Measurements from ENCODE around the gene FGFRL1. TPM values are rescaled to one million over a fixed set of nuclear protein-coding genes. Genes with fewer than 3 reads are reported as not detected.

Gene FGFRL1
- total RNA-seq, 1 experiment from 2014 or later = 26.1 TPM

GRCh38 chr4:1075225-1075624, 63.8 kb downstream of the FGFRL1 start:
- no CpG with 5 or more reads among the region's 7 CpGs for WGBS (ENCODE audit: extremely low coverage, insufficient read length, low lambda C conversion rate)
- no peak overlapping the region for H2AFZ ChIP-seq (ENCODE audit: low read length)
- Mint-ChIP-seq H3K4me1 (peaks cover 2% of the 10 kb centered on the region in 2 experiments; a peak in 3 of 4 replicates), H3K36me3 (ENCODE audit: insufficient read depth in 1 of 3, low read depth in 3 of 3) (no peaks in the 10 kb centered on the region; a peak in 2 of 7 replicates), H3K9me3 (peaks cover 6 to 12% of the 10 kb centered on the region in 2 experiments), H3K27me3 (ENCODE audit: low read depth) (peaks cover 54% of the 10 kb centered on the region), H3K27ac (no peak overlapping the region), H3K4me3 (no peak overlapping the region)
- no peak overlapping the region for H3K4ac ChIP-seq (ENCODE audit: low read depth, low read length)
- H3K56ac ChIP-seq (ENCODE audit: insufficient read length, low read depth, low read length) = no peak overlapping the region
- no peaks in the 10 kb centered on the region for H3K23me2 ChIP-seq (ENCODE audit: insufficient read length, low read depth, low read length, poor library complexity, severe bottlenecking)
- H2BK15ac ChIP-seq (ENCODE audit: low read depth, low read length) = no peak overlapping the region
- H3K27me3 ChIP-seq (ENCODE audit: insufficient read depth, low read length) = no peaks in the 10 kb centered on the region
- H4K20me1 ChIP-seq (ENCODE audit: control insufficient read depth, insufficient read depth, insufficient read length) = peaks cover 3% of the 10 kb centered on the region
- DNase-seq = no peak
- H3K79me1 ChIP-seq (ENCODE audit: insufficient read depth, low read depth, low read length, poor library complexity, severe bottlenecking) = no peaks in the 10 kb centered on the region
- no peak overlapping the region for H2BK20ac ChIP-seq (ENCODE audit: low read depth, low read length, poor library complexity, severe bottlenecking)
- no peak overlapping the region for H2BK5ac ChIP-seq (ENCODE audit: insufficient read length, low read length)
- H4K91ac ChIP-seq (ENCODE audit: insufficient read length, low read depth, low read length) = no peak overlapping the region
- H3K4me2 ChIP-seq (ENCODE audit: insufficient read depth, insufficient read length, low read length) = no peak overlapping the region
- H3T11ph ChIP-seq (ENCODE audit: low read length) = no peak overlapping the region
- H3K18ac ChIP-seq (ENCODE audit: insufficient read length, low read depth, low read length) = no peak overlapping the region
- H4K8ac ChIP-seq (replicated peaks; ENCODE audit: insufficient read length, low read depth, low read length) = no peak overlapping the region
- H2AK5ac ChIP-seq (ENCODE audit: insufficient read length, low read length) = no peak overlapping the region
- no peak overlapping the region for H2BK12ac ChIP-seq (ENCODE audit: insufficient read length, low read depth, low read length)
- H3K4me1 ChIP-seq (ENCODE audit: insufficient read depth, low read length) = no peaks in the 10 kb centered on the region
- no peak overlapping the region for H2BK120ac ChIP-seq (ENCODE audit: low read depth, low read length, poor library complexity, severe bottlenecking)
- H3K79me2 ChIP-seq (ENCODE audit: insufficient read depth, low read length) = no peaks in the 10 kb centered on the region
- H3K9ac ChIP-seq (ENCODE audit: extremely low read depth, insufficient read length, low read length) = no peak overlapping the region
- H3K9me3 ChIP-seq (ENCODE audit: control insufficient read depth, low read depth, low read length) = peaks cover 5% of the 10 kb centered on the region
- TF ChIP-seq CTCF (conservative IDR thresholded peaks at IDR 0.05) = no peak
- no peak overlapping the region for H3K14ac ChIP-seq (ENCODE audit: insufficient read depth, low read length)
- no peak overlapping the region for H3K27ac ChIP-seq (ENCODE audit: insufficient read length, low read depth, low read length)
- H4K5ac ChIP-seq (ENCODE audit: insufficient read length, low read depth, low read length) = no peak overlapping the region
- H3K23ac ChIP-seq (ENCODE audit: insufficient read length, low read depth, low read length) = no peak overlapping the region

Data from H9 (cell line).